PFSK-1 (cell line): ENCODE data around the gene SMCP.

Experiments
- FOXP2 ChIP-seq: optimal IDR thresholded peaks from 2 replicates; pipeline ENCODE3; 2011; ENCODE audit warnings: borderline replicate concordance, control low read depth, inconsistent platforms; ENCODE audit not compliant: insufficient read depth; ENCODE audit errors: extremely low read length, extremely low read depth
- POLR2AphosphoS5 ChIP-seq: IDR thresholded peaks from 2 replicates; pipeline ENCODE4 v1.6.1; 2012; ENCODE audit warnings: low read depth, mild to moderate bottlenecking, control low read depth, low read length, moderate library complexity
- SIN3A ChIP-seq: IDR thresholded peaks from 2 replicates; pipeline ENCODE4 v1.6.1; 2012; ENCODE audit warnings: mild to moderate bottlenecking, low read length, moderate library complexity, borderline replicate concordance; ENCODE audit not compliant: insufficient read depth
- TAF1 ChIP-seq: IDR thresholded peaks from 2 replicates; pipeline ENCODE4 v1.6.1; 2012; ENCODE audit warnings: low read length, control low read depth, borderline replicate concordance; ENCODE audit not compliant: insufficient read depth
- TF ChIP-seq, protein P1 (sequence below), 2 experiments: IDR thresholded peaks; 2 replicates each; pipeline versions ENCODE4 v1.6.1 to v1.8.0; 2011 to 2012; ENCODE audit warnings: low read depth in 2 of 2, low read length in 2 of 2, control low read depth in 1 of 2, inconsistent platforms in 1 of 2, mild to moderate bottlenecking in 1 of 2, moderate library complexity in 1 of 2; ENCODE audit not compliant: insufficient read depth in 1 of 2

The SMCP gene

DNA sequence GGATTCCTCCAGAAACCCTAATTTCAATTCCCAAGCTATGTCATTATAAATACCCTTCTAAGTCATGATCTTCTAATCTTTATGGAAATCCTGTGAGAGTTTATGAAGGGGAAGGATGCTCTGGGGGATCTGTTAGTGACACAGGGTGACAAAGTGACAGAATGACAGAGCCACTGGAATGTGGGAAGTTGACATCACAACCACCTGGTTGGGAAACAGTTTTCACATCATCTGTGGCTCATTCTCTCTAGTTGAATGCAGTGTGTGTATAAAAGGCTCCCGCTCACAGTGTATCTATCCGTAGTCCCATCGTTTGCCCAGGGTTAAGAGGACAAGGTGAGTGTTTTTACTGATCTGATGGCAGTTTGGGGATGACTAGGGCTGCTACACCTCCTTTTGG lies 18.4 kb upstream of the SMCP start, which contains the start of gene LCE7A:
TSS of gene LCE7A (plus strand) at position 301 of the 400 bp plus-strand sequence. CDS start 702 bp downstream, outside the sequence.
- TF ChIP-seq, protein P1, sequence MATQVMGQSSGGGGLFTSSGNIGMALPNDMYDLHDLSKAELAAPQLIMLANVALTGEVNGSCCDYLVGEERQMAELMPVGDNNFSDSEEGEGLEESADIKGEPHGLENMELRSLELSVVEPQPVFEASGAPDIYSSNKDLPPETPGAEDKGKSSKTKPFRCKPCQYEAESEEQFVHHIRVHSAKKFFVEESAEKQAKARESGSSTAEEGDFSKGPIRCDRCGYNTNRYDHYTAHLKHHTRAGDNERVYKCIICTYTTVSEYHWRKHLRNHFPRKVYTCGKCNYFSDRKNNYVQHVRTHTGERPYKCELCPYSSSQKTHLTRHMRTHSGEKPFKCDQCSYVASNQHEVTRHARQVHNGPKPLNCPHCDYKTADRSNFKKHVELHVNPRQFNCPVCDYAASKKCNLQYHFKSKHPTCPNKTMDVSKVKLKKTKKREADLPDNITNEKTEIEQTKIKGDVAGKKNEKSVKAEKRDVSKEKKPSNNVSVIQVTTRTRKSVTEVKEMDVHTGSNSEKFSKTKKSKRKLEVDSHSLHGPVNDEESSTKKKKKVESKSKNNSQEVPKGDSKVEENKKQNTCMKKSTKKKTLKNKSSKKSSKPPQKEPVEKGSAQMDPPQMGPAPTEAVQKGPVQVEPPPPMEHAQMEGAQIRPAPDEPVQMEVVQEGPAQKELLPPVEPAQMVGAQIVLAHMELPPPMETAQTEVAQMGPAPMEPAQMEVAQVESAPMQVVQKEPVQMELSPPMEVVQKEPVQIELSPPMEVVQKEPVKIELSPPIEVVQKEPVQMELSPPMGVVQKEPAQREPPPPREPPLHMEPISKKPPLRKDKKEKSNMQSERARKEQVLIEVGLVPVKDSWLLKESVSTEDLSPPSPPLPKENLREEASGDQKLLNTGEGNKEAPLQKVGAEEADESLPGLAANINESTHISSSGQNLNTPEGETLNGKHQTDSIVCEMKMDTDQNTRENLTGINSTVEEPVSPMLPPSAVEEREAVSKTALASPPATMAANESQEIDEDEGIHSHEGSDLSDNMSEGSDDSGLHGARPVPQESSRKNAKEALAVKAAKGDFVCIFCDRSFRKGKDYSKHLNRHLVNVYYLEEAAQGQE (IDR thresholded peaks at IDR 0.05; ENCODE audit: insufficient read depth in 1 of 2, low read depth in 2 of 2, low read length in 2 of 2) = no peak
- TF ChIP-seq POLR2AphosphoS5 (no peak), SIN3A (no peak), FOXP2 (no peak), TAF1 (no peak)

DNA sequence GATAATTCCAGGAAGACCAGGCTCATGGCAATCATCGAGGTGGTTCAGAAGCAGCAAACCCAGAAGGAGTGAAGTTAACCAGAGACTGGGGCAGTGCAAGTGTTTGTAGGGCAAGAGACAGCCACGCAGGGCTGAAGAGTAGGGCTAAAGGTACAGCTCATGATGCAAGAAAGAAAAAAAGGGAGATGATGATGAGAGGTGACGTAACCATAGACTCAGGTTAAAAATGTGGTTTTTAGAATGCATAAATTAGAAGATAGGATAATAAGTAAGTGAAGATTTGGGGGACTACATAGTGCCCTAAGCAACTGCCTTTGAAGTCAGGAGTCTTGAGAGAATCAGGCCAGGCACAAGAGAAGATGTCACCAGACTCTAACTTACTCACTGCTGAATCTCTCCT lies 18.0 kb upstream of the SMCP start:
- no peak for TF ChIP-seq FOXP2
- TF ChIP-seq, protein P1 (IDR thresholded peaks at IDR 0.05; ENCODE audit: insufficient read depth in 1 of 2, low read depth in 2 of 2, low read length in 2 of 2) = no peak
- TF ChIP-seq SIN3A = no peak
- TF ChIP-seq POLR2AphosphoS5 = no peak
- no peak for TF ChIP-seq TAF1

DNA sequence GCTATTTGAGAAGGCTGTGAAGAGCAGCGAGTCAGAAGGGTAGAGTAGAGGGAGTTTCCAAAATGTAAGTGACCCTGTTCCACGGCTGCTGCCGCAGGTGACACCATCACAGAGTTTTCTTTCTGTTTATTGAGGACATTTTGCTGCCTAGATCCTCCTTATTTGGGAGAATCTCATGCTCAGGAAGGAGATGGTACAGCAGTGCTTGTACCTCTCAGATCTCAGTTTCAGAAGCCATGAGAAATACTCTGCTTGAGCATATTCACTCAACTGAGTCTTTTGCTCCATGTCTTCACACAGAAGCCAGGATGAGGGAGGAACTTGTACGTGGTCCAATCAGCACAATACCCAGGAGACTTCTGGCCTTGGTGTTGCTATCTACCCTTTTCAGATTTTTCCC lies 16.7 kb upstream of the SMCP start:
- no peak for TF ChIP-seq POLR2AphosphoS5
- TF ChIP-seq FOXP2 = no peak
- no peak for TF ChIP-seq SIN3A
- TF ChIP-seq TAF1 = no peak
- TF ChIP-seq, protein P1 (IDR thresholded peaks at IDR 0.05; ENCODE audit: insufficient read depth in 1 of 2, low read depth in 2 of 2, low read length in 2 of 2) = no peak

DNA sequence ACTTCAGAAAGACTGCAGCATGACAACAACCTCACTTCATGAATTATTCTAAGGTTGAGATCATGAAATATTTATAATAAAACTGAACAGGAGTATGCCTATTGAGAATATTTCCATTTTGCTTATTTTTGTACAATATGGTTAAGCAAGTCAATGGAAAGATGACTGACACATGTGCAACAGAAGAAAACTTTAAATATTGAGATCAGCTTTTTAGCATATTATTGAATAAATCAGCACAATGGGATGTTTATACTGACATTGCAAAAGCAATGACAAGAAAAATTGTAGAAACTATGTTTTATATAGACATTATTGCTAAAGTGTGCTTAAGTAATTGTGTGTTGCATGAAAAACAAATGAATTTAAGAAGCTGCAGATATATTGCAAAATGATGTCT lies 13.7 kb upstream of the SMCP start:
- TF ChIP-seq, protein P1 (IDR thresholded peaks at IDR 0.05; ENCODE audit: insufficient read depth in 1 of 2, low read depth in 2 of 2, low read length in 2 of 2) = no peak
- TF ChIP-seq FOXP2 (no peak), SIN3A (no peak), TAF1 (no peak), POLR2AphosphoS5 (no peak)

DNA sequence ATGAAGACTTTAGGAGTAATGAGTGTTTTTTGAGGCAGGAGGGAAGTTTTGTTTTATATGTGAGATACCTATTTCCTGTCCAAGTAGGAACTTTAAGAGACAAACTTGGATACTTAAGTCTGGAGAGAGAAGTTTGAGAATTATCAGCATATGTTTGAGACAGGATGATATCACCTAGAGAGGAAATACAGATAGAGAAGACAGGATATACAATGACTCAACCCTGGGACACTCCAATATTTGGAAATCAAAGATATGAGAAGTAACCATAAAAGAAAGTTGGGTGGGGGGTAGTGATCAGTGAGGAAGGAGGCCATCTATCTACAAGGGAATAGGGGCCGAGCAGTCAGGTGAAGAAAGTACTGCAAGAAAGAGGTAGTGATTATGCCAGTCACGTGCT lies 11.8 kb upstream of the SMCP start:
- no peak for TF ChIP-seq SIN3A
- TF ChIP-seq FOXP2 = no peak
- TF ChIP-seq, protein P1 (IDR thresholded peaks at IDR 0.05; ENCODE audit: insufficient read depth in 1 of 2, low read depth in 2 of 2, low read length in 2 of 2) = no peak
- no peak for TF ChIP-seq POLR2AphosphoS5
- TF ChIP-seq TAF1 = no peak
